Trophoblast cell (in vitro differentiated cells and primary cell): Measurements from ENCODE around the gene MLST8.

Source experiments
- DNase-seq, 2 donors: peaks; one replicate each; pipeline ENCODE4 v3.0.0-alpha.2; 2016
- H2AFZ ChIP-seq: 2 replicates; pipeline ENCODE4 v1.6.1; 2013; ENCODE audit warnings: low read length, moderate library complexity, mild to moderate bottlenecking; ENCODE audit not compliant: insufficient read depth, poor library complexity
- H2AK5ac ChIP-seq: 2 replicates; pipeline ENCODE4 v1.6.1; 2013; ENCODE audit warnings: mild to moderate bottlenecking, low read length
- H2BK120ac ChIP-seq: 2 replicates; pipeline ENCODE4 v1.6.1; 2013; ENCODE audit warnings: low read length, mild to moderate bottlenecking, moderate library complexity; ENCODE audit not compliant: insufficient read depth, poor library complexity
- H2BK12ac ChIP-seq: 2 replicates; pipeline ENCODE4 v1.6.1; 2013; ENCODE audit warnings: mild to moderate bottlenecking, low read length, moderate library complexity
- H2BK5ac ChIP-seq: 2 replicates; pipeline ENCODE4 v1.6.1; 2013; ENCODE audit warnings: low read length, low read depth, moderate library complexity, mild to moderate bottlenecking; ENCODE audit not compliant: poor library complexity
- H3K14ac ChIP-seq: 2 replicates; pipeline ENCODE4 v1.6.1; 2013; ENCODE audit warnings: mild to moderate bottlenecking, low read length
- H3K18ac ChIP-seq: 2 replicates; pipeline ENCODE4 v1.6.1; 2013; ENCODE audit warnings: mild to moderate bottlenecking, low read length
- H3K23ac ChIP-seq: 2 replicates; pipeline ENCODE4 v1.6.1; 2013; ENCODE audit warnings: low read length
- H3K27ac ChIP-seq: 2 replicates; pipeline ENCODE4 v1.5.1; 2013; ENCODE audit warnings: low read depth, mild to moderate bottlenecking, inconsistent platforms, low read length, moderate library complexity
- H3K27me3 ChIP-seq: 2 replicates; pipeline ENCODE4 v1.6.1; 2013; ENCODE audit warnings: inconsistent platforms, mild to moderate bottlenecking, low read length, moderate library complexity; ENCODE audit not compliant: insufficient read depth
- H3K36me3 ChIP-seq, 2 experiments: 1 replicate in 1 of 2; 2 replicates in 1 of 2; pipeline ENCODE4 v1.6.1; 2013; ENCODE audit warnings: low read length in 2 of 2, mild to moderate bottlenecking in 2 of 2, moderate library complexity in 1 of 2; ENCODE audit not compliant: insufficient read depth in 2 of 2, control insufficient read depth in 1 of 2
- H3K4ac ChIP-seq: 2 replicates; pipeline ENCODE4 v1.6.1; 2013; ENCODE audit warnings: low read depth, mild to moderate bottlenecking, low read length, moderate library complexity
- H3K4me1 ChIP-seq, 2 experiments: 1 replicate in 1 of 2; 2 replicates in 1 of 2; pipeline ENCODE4 v1.6.1; 2013; ENCODE audit warnings: low read length in 2 of 2, mild to moderate bottlenecking in 2 of 2, moderate library complexity in 1 of 2; ENCODE audit not compliant: insufficient read depth in 2 of 2, control insufficient read depth in 1 of 2
- H3K4me2 ChIP-seq: 2 replicates; pipeline ENCODE4 v1.6.1; 2013; ENCODE audit warnings: inconsistent platforms, mild to moderate bottlenecking, low read length, moderate library complexity
- H3K4me3 ChIP-seq: 2 replicates; pipeline ENCODE4 v1.5.1; 2013; ENCODE audit warnings: mild to moderate bottlenecking, low read depth, low read length, inconsistent platforms
- H3K79me1 ChIP-seq: one replicate; pipeline ENCODE4 v1.6.1; 2013; ENCODE audit warnings: low read length
- H3K79me2 ChIP-seq: 2 replicates; pipeline ENCODE4 v1.6.1; 2013; ENCODE audit warnings: low read length, mild to moderate bottlenecking; ENCODE audit not compliant: control insufficient read depth, insufficient read depth, poor library complexity
- H3K9ac ChIP-seq: 2 replicates; pipeline ENCODE4 v1.6.1; 2013; ENCODE audit warnings: mild to moderate bottlenecking, low read length
- H3K9me3 ChIP-seq: 2 replicates; pipeline ENCODE4 v1.6.1; 2013; ENCODE audit warnings: low read depth, mild to moderate bottlenecking, control low read depth, inconsistent platforms, low read length; ENCODE audit not compliant: insufficient read depth
- H4K12ac ChIP-seq: 2 replicates; pipeline ENCODE4 v1.6.1; 2013; ENCODE audit warnings: low read depth, mild to moderate bottlenecking, low read length, moderate library complexity
- H4K8ac ChIP-seq: 2 replicates; pipeline ENCODE4 v1.6.1; 2013; ENCODE audit warnings: low read depth, mild to moderate bottlenecking, low read length, moderate library complexity
- H4K91ac ChIP-seq: one replicate; pipeline ENCODE4 v1.6.1; 2013; ENCODE audit warnings: low read depth, mild to moderate bottlenecking, low read length, moderate library complexity
- WGBS: extraction: QIAGEN DNeasy Blood & Tissue Kit; methylation state at CpG from one replicate; pipeline ENCODE4 v1.1.7; 2013; ENCODE audit warnings: missing lambda C conversion rate; ENCODE audit not compliant: insufficient read length, insufficient coverage; ENCODE audit errors: extremely low coverage; 5-methylcytosine and 5-hydroxymethylcytosine counted together

Gene MLST8

DNA sequence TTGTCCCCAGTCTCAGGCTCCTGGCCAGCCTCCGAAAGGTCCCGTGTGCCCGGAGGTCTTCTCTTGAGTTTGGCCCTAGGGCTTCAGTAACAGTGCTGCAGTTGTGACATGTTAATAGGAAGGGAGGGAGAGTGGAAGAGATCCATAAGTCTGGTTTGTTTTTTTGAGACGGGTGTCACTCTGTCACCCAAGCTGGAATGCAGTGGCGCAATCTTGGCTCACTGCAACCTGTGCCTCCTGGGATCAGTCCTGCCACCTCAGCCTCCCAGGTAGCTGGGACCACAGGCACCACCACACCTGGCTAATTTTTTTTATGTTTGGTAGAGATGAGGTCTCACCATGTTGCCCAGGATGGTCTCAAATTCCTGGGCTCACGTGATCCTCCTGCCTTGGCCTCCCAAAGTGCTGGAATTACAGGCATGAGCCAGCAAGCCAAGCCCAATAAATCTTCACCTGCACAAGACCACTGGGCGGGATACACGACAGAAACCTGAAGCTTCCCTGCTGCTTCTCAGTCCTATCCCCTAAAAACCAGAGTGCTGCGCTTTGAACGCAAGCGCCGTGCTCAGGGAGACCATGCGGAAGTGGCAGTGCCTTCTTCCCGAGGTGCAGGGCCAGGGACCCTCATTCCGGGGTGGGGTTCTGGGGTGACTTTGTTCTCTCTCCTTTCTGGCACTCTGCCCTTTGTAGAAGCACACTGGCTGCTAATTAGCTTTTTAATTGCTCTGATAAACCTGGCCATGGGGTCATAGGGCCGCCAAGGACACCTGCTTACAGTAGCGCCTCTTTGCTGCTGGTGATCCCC is 38.8 kb upstream of the MLST8 start:
- Histone ChIP-seq H3K23ac (no peak overlapping the region), H3K9ac (no peak overlapping the region), H4K91ac (no peak overlapping the region), H3K4me3 (no peak overlapping the region), H3K9me3 (peaks cover 7% of the 10 kb centered on the region), H3K79me1 (no peaks in the 10 kb centered on the region), H3K27me3 (no peaks in the 10 kb centered on the region), H4K12ac (no peak overlapping the region), H3K79me2 (peaks cover 2% of the 10 kb centered on the region), H2BK120ac (no peak overlapping the region), H2BK5ac (no peak overlapping the region), H3K4me1 (peaks cover 2 to 4% of the 10 kb centered on the region in 2 experiments), H3K4ac (no peak overlapping the region), H3K4me2 (no peak overlapping the region), H2BK12ac (no peak overlapping the region), H3K36me3 (peaks cover 58 to 67% of the 10 kb centered on the region in 2 experiments), H2AFZ (no peak overlapping the region), H2AK5ac (no peak overlapping the region), H4K8ac (no peak overlapping the region), H3K18ac (no peak overlapping the region), H3K27ac (no peak overlapping the region), H3K14ac (no peak overlapping the region)
- no CpG with 5 or more reads among the region's 17 CpGs for WGBS
- DNase-seq: no peak

DNA sequence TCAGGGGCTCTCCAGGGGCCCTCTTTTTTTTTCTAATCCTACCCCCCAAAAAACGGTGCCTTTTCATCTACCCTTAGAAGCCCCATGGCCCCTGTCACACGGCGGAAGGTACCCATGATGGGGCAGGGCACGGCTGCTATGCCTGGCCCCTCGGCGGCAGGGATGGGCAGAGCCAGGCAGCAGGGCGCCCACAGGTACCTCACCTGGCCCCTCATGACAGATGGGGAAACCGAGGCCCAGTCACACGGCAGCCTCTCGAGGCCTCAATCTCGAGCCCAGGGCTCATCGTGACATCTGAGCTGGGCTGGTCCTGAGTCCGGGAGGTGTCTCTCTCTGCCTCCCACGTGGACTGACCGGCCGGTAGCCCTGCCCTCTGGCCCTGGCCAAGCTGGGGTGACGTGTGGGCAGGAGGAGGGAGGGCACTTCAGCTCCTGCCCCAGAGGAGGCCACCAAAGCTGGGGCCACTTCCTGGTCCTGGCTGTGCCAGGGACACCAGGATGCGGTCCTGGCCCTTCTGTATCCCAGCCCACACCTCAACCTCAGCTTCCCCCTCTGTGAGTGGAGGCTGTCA is 38.1 kb upstream of the MLST8 start:
- Histone ChIP-seq H3K27ac (no peak overlapping the region), H3K9ac (no peak overlapping the region), H4K8ac (no peak overlapping the region), H4K12ac (no peak overlapping the region), H3K79me1 (no peaks in the 10 kb centered on the region), H3K4ac (no peak overlapping the region), H3K14ac (no peak overlapping the region), H2AFZ (no peak overlapping the region), H3K27me3 (no peaks in the 10 kb centered on the region), H3K23ac (no peak overlapping the region), H3K36me3 (peaks cover 64 to 72% of the 10 kb centered on the region in 2 experiments), H2AK5ac (no peak overlapping the region), H3K4me1 (peaks cover 2 to 4% of the 10 kb centered on the region in 2 experiments), H3K9me3 (peaks cover 7% of the 10 kb centered on the region), H3K4me3 (no peak overlapping the region), H3K79me2 (peaks cover 2% of the 10 kb centered on the region), H2BK12ac (no peak overlapping the region), H3K18ac (no peak overlapping the region), H2BK120ac (no peak overlapping the region), H4K91ac (no peak overlapping the region), H3K4me2 (no peak overlapping the region), H2BK5ac (no peak overlapping the region)
- no CpG with 5 or more reads among the region's 18 CpGs for WGBS
- no peak for DNase-seq

DNA sequence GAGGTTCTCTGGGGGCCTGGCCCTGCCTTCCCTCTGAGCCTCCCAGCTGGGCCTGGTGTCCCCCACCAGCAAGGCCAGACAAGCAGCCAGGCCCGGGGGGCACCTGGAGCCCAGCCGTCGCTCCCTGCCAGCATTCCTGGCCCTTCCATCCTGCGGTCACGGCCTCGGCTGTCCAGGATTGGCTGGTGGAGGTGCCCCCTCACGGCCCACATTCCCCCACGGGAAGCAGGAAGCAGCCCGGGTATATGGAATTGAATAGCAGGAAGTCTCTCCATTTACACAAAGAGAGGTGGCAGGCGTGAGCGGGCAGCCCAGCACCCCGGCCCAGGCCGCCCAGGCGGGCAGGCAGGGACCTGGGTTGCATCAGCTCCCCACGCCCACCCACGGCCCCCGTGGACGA is 35.2 kb upstream of the MLST8 start:
- no peak overlapping the region for H2AFZ ChIP-seq
- no peak overlapping the region for H3K9ac ChIP-seq
- H3K4me2 ChIP-seq: no peak overlapping the region
- no peaks in the 10 kb centered on the region for H3K4me1 ChIP-seq
- no peaks in the 10 kb centered on the region for H3K79me1 ChIP-seq
- H2BK120ac ChIP-seq: no peak overlapping the region
- H3K14ac ChIP-seq: no peak overlapping the region
- H3K4ac ChIP-seq: no peak overlapping the region
- H4K91ac ChIP-seq: no peak overlapping the region
- H3K79me2 ChIP-seq: no peaks in the 10 kb centered on the region
- no peak overlapping the region for H2AK5ac ChIP-seq
- H3K27ac ChIP-seq: no peak overlapping the region
- WGBS: no CpG with 5 or more reads among the region's 18 CpGs
- no peak overlapping the region for H2BK5ac ChIP-seq
- no peak overlapping the region for H4K8ac ChIP-seq
- no peak overlapping the region for H3K4me3 ChIP-seq
- H4K12ac ChIP-seq: no peak overlapping the region
- no peak overlapping the region for H3K18ac ChIP-seq
- peaks cover 5% of the 10 kb centered on the region for H3K9me3 ChIP-seq
- no peaks in the 10 kb centered on the region for H3K27me3 ChIP-seq
- no peak overlapping the region for H2BK12ac ChIP-seq
- H3K36me3 ChIP-seq: peaks cover 86 to 89% of the 10 kb centered on the region in 2 experiments
- no peak for DNase-seq
- no peak overlapping the region for H3K23ac ChIP-seq

DNA sequence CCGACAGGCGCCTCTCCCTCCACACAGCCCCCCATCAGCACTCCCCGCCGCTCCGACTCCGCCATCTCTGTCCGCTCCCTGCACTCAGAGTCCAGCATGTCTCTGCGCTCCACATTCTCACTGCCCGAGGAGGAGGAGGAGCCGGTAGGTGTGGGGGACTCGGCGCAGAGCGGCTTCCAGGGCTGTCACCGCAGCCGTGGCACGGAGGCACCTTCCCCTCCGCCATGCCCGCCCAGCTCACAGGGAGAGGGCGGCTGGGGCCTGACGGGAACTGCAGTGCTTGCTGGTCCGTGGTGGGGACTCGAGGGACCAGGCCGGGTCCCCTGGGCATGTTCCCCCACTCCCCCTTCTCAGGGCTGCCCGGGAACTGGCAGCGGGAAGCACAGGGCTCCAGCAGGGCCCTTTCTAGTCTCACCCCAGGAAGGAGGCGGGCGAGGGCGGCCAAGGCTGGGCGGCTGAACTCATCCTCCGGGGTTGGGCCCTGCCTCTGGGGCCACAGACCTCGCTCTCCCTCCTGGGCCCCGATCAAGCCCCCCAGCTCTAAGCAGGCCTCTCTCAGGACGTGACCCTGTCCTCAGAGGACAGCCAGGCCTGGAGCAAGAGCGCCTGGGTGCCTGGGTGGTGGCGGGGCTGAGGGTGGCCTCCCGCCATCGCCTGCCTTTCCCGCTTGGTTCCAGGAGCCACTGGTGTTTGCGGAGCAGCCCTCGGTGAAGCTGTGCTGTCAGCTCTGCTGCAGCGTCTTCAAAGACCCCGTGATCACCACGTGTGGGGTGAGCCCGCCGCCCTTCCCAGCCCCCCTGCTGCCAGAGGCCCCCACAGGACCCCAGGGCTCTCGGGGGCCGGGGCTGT is 34.4 kb upstream of the MLST8 start:
- no peak overlapping the region for H4K12ac ChIP-seq
- H3K9me3 ChIP-seq: peaks cover 2% of the 10 kb centered on the region
- no peak overlapping the region for H2BK12ac ChIP-seq
- DNase-seq: no peak
- WGBS: no CpG with 5 or more reads among the region's 47 CpGs
- no peak overlapping the region for H3K4me2 ChIP-seq
- no peaks in the 10 kb centered on the region for H3K27me3 ChIP-seq
- H3K4ac ChIP-seq: no peak overlapping the region
- peaks cover 91% of the 10 kb centered on the region in 2 experiments for H3K36me3 ChIP-seq
- H3K27ac ChIP-seq: no peak overlapping the region
- no peak overlapping the region for H2AK5ac ChIP-seq
- no peak overlapping the region for H4K8ac ChIP-seq
- no peak overlapping the region for H3K14ac ChIP-seq
- H3K79me2 ChIP-seq: no peaks in the 10 kb centered on the region
- H2AFZ ChIP-seq: no peak overlapping the region
- H2BK5ac ChIP-seq: no peak overlapping the region
- H3K4me1 ChIP-seq: no peaks in the 10 kb centered on the region
- no peak overlapping the region for H3K4me3 ChIP-seq
- H3K23ac ChIP-seq: no peak overlapping the region
- H3K18ac ChIP-seq: no peak overlapping the region
- H3K9ac ChIP-seq: no peak overlapping the region
- H2BK120ac ChIP-seq: no peak overlapping the region
- no peak overlapping the region for H4K91ac ChIP-seq
- no peaks in the 10 kb centered on the region for H3K79me1 ChIP-seq
